Skeletal muscle tissue (tissue), 4 donors: Measurements from ENCODE around the gene MDM1. TPM values are rescaled to one million over a fixed set of nuclear protein-coding genes. Genes with fewer than 3 reads are reported as not detected.

Experiments used
- H3K27ac ChIP-seq: one replicate; pipeline ENCODE4 v1.7.0; 2013; ENCODE audit warnings: mild to moderate bottlenecking, low read depth, low read length, inconsistent platforms
- H3K27me3 ChIP-seq, 3 donors: one replicate each; pipeline ENCODE4 v1.7.0; 2013; ENCODE audit warnings: low read length in 3 of 3; ENCODE audit not compliant: control insufficient read depth in 3 of 3, insufficient read depth in 3 of 3
- H3K36me3 ChIP-seq, 3 donors: one replicate each; pipeline ENCODE4 v1.7.0; 2013; ENCODE audit warnings: low read length in 3 of 3; ENCODE audit not compliant: control insufficient read depth in 3 of 3, insufficient read depth in 3 of 3
- H3K4me1 ChIP-seq, 3 donors: one replicate each; pipeline ENCODE4 v1.7.0; 2013; ENCODE audit warnings: low read length in 3 of 3, mild to moderate bottlenecking in 3 of 3; ENCODE audit not compliant: control insufficient read depth in 3 of 3, insufficient read depth in 3 of 3
- H3K4me3 ChIP-seq, 3 donors: one replicate each; pipeline ENCODE4 v1.7.0; 2013; ENCODE audit warnings: low read length in 3 of 3
- H3K9ac ChIP-seq, 3 donors: one replicate each; pipeline ENCODE4 v1.7.0; 2013; ENCODE audit warnings: low read length in 3 of 3, mild to moderate bottlenecking in 3 of 3, moderate library complexity in 2 of 3, low read depth in 1 of 3
- H3K9me3 ChIP-seq, 3 donors: one replicate each; pipeline ENCODE4 v1.7.0; 2013; ENCODE audit warnings: low read length in 3 of 3; ENCODE audit not compliant: control insufficient read depth in 3 of 3
- total RNA-seq: library from RNA; depleted of rRNA; stranded (reverse); fragments of >200 nt; gene quantifications from one replicate; pipeline ENCODE4 v1.2.3, GENCODE V29; 2014
- donor health status: Osteomylitis.

The MDM1 gene
- total RNA-seq, 1 donor from 2014 or later = 8.9 TPM

- Histone ChIP-seq H3K9me3 (peaks cover 0 to 2% (median 0%) of the 10 kb centered on the region in 3 donors), H3K4me3 (no peak overlapping the region), H3K27ac (no peak overlapping the region), H3K36me3 (peaks cover under 1 to 12% (median 2%) of the 10 kb centered on the region in 3 donors), H3K4me1 (no peaks in the 10 kb centered on the region), H3K27me3 (no peaks in the 10 kb centered on the region), H3K9ac (no peak overlapping the region)
These were observed 28.3 kb downstream of the MDM1 start for GRCh38 chr12:68303850-68304249.

GRCh38 chr12:68297929-68298328, 34.2 kb downstream of the MDM1 start:
- H3K36me3 ChIP-seq = peaks cover 0 to 2% (median 0%) of the 10 kb centered on the region in 3 donors
- no peak overlapping the region for H3K9ac ChIP-seq
- H3K9me3 ChIP-seq = peaks cover 0 to 2% (median 0%) of the 10 kb centered on the region in 3 donors
- H3K4me1 ChIP-seq = peaks cover 3 to 8% (median 6%) of the 10 kb centered on the region in 3 donors
- no peak overlapping the region for H3K27ac ChIP-seq
- H3K4me3 ChIP-seq = no peak overlapping the region
- no peaks in the 10 kb centered on the region for H3K27me3 ChIP-seq

- Histone ChIP-seq H3K9me3 (no peaks in the 10 kb centered on the region), H3K27me3 (no peaks in the 10 kb centered on the region), H3K27ac (no peak overlapping the region), H3K9ac (peak overlapping the region in 1 of 3 donors; percentile 4), H3K36me3 (no peaks in the 10 kb centered on the region), H3K4me3 (no peak overlapping the region), H3K4me1 (peaks cover 3 to 8% (median 6%) of the 10 kb centered on the region in 3 donors)
These were observed 37.9 kb downstream of the MDM1 start for GRCh38 chr12:68294251-68294650.

DNA sequence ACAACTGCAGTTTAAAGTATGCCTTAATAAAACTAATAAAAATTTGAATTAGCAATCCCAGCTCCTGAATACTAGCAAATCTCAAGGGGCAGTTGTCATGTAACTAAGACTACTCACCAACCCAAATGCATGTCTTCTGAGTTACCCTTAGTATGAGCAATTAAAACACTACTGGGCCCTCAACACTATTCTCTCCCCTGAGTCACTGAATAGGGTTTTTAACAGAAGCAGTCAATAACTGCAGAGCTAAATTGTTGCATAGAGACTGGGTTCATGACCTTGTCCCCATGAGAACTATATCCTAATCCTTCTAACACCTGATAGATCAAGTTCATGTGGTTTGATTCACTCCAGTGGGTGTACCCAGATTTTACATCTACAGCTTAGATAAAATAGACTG, 38.8 kb downstream of the MDM1 start:
- H3K9ac ChIP-seq = peak overlapping the region in 1 of 3 donors; percentile 34
- no peak overlapping the region for H3K27ac ChIP-seq
- peaks cover 3 to 8% (median 5%) of the 10 kb centered on the region in 3 donors for H3K4me1 ChIP-seq
- H3K27me3 ChIP-seq = no peaks in the 10 kb centered on the region
- H3K4me3 ChIP-seq = no peak overlapping the region
- no peaks in the 10 kb centered on the region for H3K36me3 ChIP-seq
- no peaks in the 10 kb centered on the region for H3K9me3 ChIP-seq

- no peak overlapping the region for H3K4me3 ChIP-seq
- H3K27ac ChIP-seq = no peak overlapping the region
- no peaks in the 10 kb centered on the region for H3K36me3 ChIP-seq
- peaks cover 0 to 8% (median 3%) of the 10 kb centered on the region in 3 donors for H3K4me1 ChIP-seq
- no peaks in the 10 kb centered on the region for H3K9me3 ChIP-seq
- H3K9ac ChIP-seq = no peak overlapping the region
- no peaks in the 10 kb centered on the region for H3K27me3 ChIP-seq
These were observed 39.8 kb downstream of the MDM1 start for GRCh38 chr12:68292151-68292943.

DNA sequence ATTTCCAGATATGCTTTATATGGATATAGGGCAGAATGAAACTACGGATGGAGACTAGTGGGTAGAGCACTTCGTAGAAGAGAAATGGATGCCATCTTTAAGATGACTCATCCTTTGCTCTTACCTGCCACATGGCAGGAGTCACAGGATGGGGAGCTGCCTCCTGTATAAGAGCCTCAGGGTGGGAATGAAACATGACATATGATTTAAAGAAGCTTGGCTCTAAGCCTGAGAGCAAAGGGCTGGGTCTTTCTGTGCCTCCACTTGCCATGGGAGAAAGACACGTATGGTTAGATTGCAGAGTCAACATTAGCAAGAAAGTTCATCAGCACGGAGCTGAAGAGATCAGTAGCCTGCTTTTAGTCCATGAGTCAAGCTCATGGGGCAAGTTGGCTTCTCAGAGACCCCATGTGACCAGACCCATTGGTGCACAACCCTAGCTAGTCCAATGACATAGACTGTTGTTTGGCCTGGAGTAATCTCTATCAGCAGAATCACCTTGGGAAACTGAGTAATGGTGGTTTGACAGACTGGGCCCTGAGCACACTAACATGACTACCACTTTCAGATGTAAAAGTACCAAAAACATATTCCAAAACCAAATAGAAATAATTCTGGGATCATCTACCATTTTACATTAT, 40.6 kb downstream of the MDM1 start:
- no peaks in the 10 kb centered on the region for H3K36me3 ChIP-seq
- no peaks in the 10 kb centered on the region for H3K9me3 ChIP-seq
- H3K27me3 ChIP-seq = no peaks in the 10 kb centered on the region
- peaks cover 0 to 8% (median 3%) of the 10 kb centered on the region in 3 donors for H3K4me1 ChIP-seq
- no peak overlapping the region for H3K4me3 ChIP-seq
- no peak overlapping the region for H3K9ac ChIP-seq
- no peak overlapping the region for H3K27ac ChIP-seq

GRCh38 chr12:68290126-68290525, 42.0 kb downstream of the MDM1 start:
- H3K9me3 ChIP-seq = no peaks in the 10 kb centered on the region
- no peaks in the 10 kb centered on the region for H3K27me3 ChIP-seq
- H3K9ac ChIP-seq = no peak overlapping the region
- no peak overlapping the region for H3K4me3 ChIP-seq
- no peaks in the 10 kb centered on the region for H3K36me3 ChIP-seq
- peaks cover 0 to 8% (median 3%) of the 10 kb centered on the region in 3 donors for H3K4me1 ChIP-seq
- no peak overlapping the region for H3K27ac ChIP-seq

- Histone ChIP-seq H3K4me1 (no peaks in the 10 kb centered on the region), H3K27me3 (no peaks in the 10 kb centered on the region), H3K36me3 (no peaks in the 10 kb centered on the region), H3K9ac (no peak overlapping the region), H3K27ac (no peak overlapping the region), H3K9me3 (no peaks in the 10 kb centered on the region), H3K4me3 (no peak overlapping the region)
These were observed 45.1 kb downstream of the MDM1 start for GRCh38 chr12:68287106-68287505.

DNA sequence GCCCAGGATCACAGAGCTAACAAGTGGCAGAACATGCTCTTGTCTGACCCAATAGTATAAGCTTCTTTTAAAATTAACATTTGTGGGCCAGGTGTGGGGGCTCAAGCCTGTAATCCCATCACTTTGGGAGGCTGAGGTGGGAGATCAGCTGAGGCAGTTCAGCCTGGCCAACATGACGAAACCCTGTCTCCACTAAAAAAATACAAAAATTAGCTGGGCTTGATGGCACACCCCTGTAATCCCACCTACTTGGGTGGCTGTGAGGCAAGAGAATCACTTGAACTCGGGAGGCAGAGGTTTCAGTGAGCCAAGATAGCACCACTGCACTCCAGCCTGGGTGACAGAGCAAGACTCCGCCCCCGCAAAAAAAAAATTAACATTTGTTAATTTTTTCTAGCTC, 45.8 kb downstream of the MDM1 start:
- Histone ChIP-seq H3K9me3 (no peaks in the 10 kb centered on the region), H3K9ac (no peak overlapping the region), H3K4me1 (no peaks in the 10 kb centered on the region), H3K4me3 (no peak overlapping the region), H3K27me3 (no peaks in the 10 kb centered on the region), H3K27ac (no peak overlapping the region), H3K36me3 (no peaks in the 10 kb centered on the region)

- Histone ChIP-seq H3K4me1 (no peaks in the 10 kb centered on the region), H3K9me3 (no peaks in the 10 kb centered on the region), H3K4me3 (no peak overlapping the region), H3K27me3 (no peaks in the 10 kb centered on the region), H3K36me3 (no peaks in the 10 kb centered on the region), H3K27ac (no peak overlapping the region), H3K9ac (no peak overlapping the region)
These were observed 46.6 kb downstream of the MDM1 start for GRCh38 chr12:68285541-68285940.
